GM23338 (cell line): ENCODE results near the gene GRAMD1B. TPM values are rescaled to one million over a fixed set of nuclear protein-coding genes. Genes with fewer than 3 reads are reported as not detected.

ENCODE experiments used
- ATAC-seq: fragments of 200-7000 bp; cut with Tn5 transposase; 3 replicates; pipeline ENCODE4 v1.9.1; 2020
- DNase-seq: peaks from one replicate; pipeline ENCODE4 v3.0.0-alpha.2; 2015; ENCODE audit warnings: low spot score
- H2AFZ ChIP-seq: fragments of 200-600 bp; sonication (generic); 2 replicates; pipeline ENCODE4 v1.8.0; 2016; ENCODE audit warnings: antibody characterized with exemption, mild to moderate bottlenecking, moderate library complexity
- H3F3A ChIP-seq: fragments of 200-600 bp; sonication (generic); replicated peaks from 2 replicates; pipeline ENCODE4 v1.8.0; 2017; ENCODE audit warnings: antibody characterized with exemption, mixed run types, low read depth
- H3K27ac ChIP-seq: fragments of 200-600 bp; sonication (generic); 2 replicates; pipeline ENCODE4 v1.6.1; 2016; ENCODE audit warnings: low read depth
- H3K27me3 ChIP-seq: fragments of 200-600 bp; sonication (generic); 2 replicates; pipeline ENCODE4 v1.8.0; 2016; ENCODE audit warnings: mild to moderate bottlenecking, mixed run types, moderate library complexity; ENCODE audit not compliant: insufficient read depth
- H3K36me3 ChIP-seq: fragments of 200-600 bp; sonication (generic); 2 replicates; pipeline ENCODE4 v1.8.0; 2016; ENCODE audit warnings: mild to moderate bottlenecking; ENCODE audit not compliant: insufficient read depth
- H3K4me1 ChIP-seq: fragments of 200-600 bp; sonication (generic); 2 replicates; pipeline ENCODE4 v1.8.0; 2016; ENCODE audit warnings: mild to moderate bottlenecking, moderate library complexity; ENCODE audit not compliant: insufficient read depth
- H3K4me2 ChIP-seq: fragments of 200-600 bp; sonication (generic); 2 replicates; pipeline ENCODE4 v1.7.1; 2017; ENCODE audit warnings: mixed run types
- H3K4me3 ChIP-seq: fragments of 200-600 bp; sonication (generic); 2 replicates; pipeline ENCODE4 v1.6.1; 2016; ENCODE audit warnings: mixed run types
- H3K79me2 ChIP-seq: fragments of 200-600 bp; sonication (generic); replicated peaks from 2 replicates; pipeline ENCODE4 v1.8.0; 2017; ENCODE audit warnings: mild to moderate bottlenecking; ENCODE audit not compliant: insufficient read depth
- H3K9me2 ChIP-seq: fragments of 200-600 bp; sonication (generic); 2 replicates; pipeline ENCODE4 v1.8.0; 2017; ENCODE audit not compliant: insufficient read depth
- H4K20me1 ChIP-seq: fragments of 200-600 bp; sonication (generic); replicated peaks from 2 replicates; pipeline ENCODE4 v1.8.0; 2017; ENCODE audit warnings: mild to moderate bottlenecking; ENCODE audit not compliant: insufficient read depth
- H3K27ac Mint-ChIP-seq: 2 replicates; pipeline ENCODE4 v1.8.0; 2020; ENCODE audit warnings: inconsistent platforms, mild to moderate bottlenecking, moderate library complexity, mixed read lengths
- H3K27me3 Mint-ChIP-seq: 3 replicates; pipeline ENCODE4 v1.8.0; 2022; ENCODE audit warnings: low read depth, mild to moderate bottlenecking, moderate library complexity, mixed read lengths, inconsistent platforms; ENCODE audit not compliant: insufficient read depth, poor library complexity
- H3K36me3 Mint-ChIP-seq: 3 replicates; pipeline ENCODE4 v1.8.0; 2021; ENCODE audit warnings: low read depth, mild to moderate bottlenecking, inconsistent platforms, moderate library complexity, mixed read lengths
- H3K4me1 Mint-ChIP-seq: 3 replicates; pipeline ENCODE4 v1.8.0; 2020; ENCODE audit warnings: mild to moderate bottlenecking, inconsistent platforms, mixed read lengths
- H3K4me3 Mint-ChIP-seq: 3 replicates; pipeline ENCODE4 v1.8.0; 2021; ENCODE audit warnings: moderate library complexity, mild to moderate bottlenecking, inconsistent platforms, mixed read lengths
- H3K9me3 Mint-ChIP-seq: 3 replicates; pipeline ENCODE4 v1.8.0; 2020; ENCODE audit warnings: moderate library complexity, mild to moderate bottlenecking, inconsistent platforms, mixed read lengths
- CREB1 ChIP-seq: fragments of 250-450 bp; sonication (Bioruptor Pico); IDR thresholded peaks from 2 replicates; pipeline ENCODE4 v1.5.0; 2020; ENCODE audit warnings: low read depth, mild to moderate bottlenecking, moderate library complexity
- EZH2 ChIP-seq: fragments of 200-600 bp; sonication (generic); IDR thresholded peaks from one replicate; pipeline ENCODE4 v1.8.0; 2017; ENCODE audit warnings: antibody characterized with exemption, mild to moderate bottlenecking, low read depth; ENCODE audit not compliant: unreplicated experiment
- EZH2phosphoT487 ChIP-seq: fragments of 200-600 bp; sonication (generic); IDR thresholded peaks from one replicate; pipeline ENCODE4 v1.8.1; 2018; ENCODE audit warnings: antibody characterized with exemption; ENCODE audit not compliant: unreplicated experiment
- JUNB ChIP-seq: IDR thresholded peaks from one replicate; pipeline ENCODE4 v1.6.1; 2016; ENCODE audit warnings: antibody characterized with exemption; ENCODE audit not compliant: unreplicated experiment
- NANOG ChIP-seq: IDR thresholded peaks from 2 replicates; pipeline ENCODE4 v1.6.1; 2016; ENCODE audit warnings: antibody characterized with exemption, borderline replicate concordance
- ZNF114 ChIP-seq: fragments of 250-450 bp; sonication (Bioruptor Pico); IDR thresholded peaks from 2 replicates; pipeline ENCODE4 v1.5.0; 2020; ENCODE audit warnings: mild to moderate bottlenecking, moderate library complexity
- ZNF331 ChIP-seq: fragments of 250-450 bp; sonication (Bioruptor Pico); IDR thresholded peaks from 2 replicates; pipeline ENCODE4 v1.5.0; 2020; ENCODE audit warnings: low read depth, mild to moderate bottlenecking, moderate library complexity
- microRNA-seq: library from miRNA; unstranded; fragments of <30 nt; microRNA quantifications from one replicate; pipeline ENCODE4, GENCODE V29; 2017
- polyA plus RNA-seq: library from polyadenylated mRNA; unstranded; fragments of >200 nt; fragmentation: Nextera tagmentation; extraction: Ambion mirVana; gene quantifications from 2 replicates; pipeline ENCODE4 v1.2.1, GENCODE V29; 2016
- small RNA-seq: library from RNA; depleted of rRNA; stranded (forward); fragments of <200 nt; gene quantifications from one replicate; pipeline ENCODE3, GENCODE V24; 2014; ENCODE audit warnings: low replicate concordance
- total RNA-seq: library from RNA; depleted of rRNA; stranded (reverse); fragments of >200 nt; shearing (Covaris generic); gene quantifications from 2 replicates; pipeline ENCODE4 v1.2.3, GENCODE V29; 2014; rRNA removed
- TF ChIP-seq, protein P1 (sequence below): fragments of 250-450 bp; sonication (Bioruptor Pico); IDR thresholded peaks from 2 replicates; pipeline ENCODE4 v1.5.0; 2020; ENCODE audit warnings: mild to moderate bottlenecking, moderate library complexity
- TF ChIP-seq, protein P2 (sequence below): IDR thresholded peaks from one replicate; pipeline ENCODE4 v1.6.1; 2018; ENCODE audit warnings: antibody characterized with exemption; ENCODE audit not compliant: unreplicated experiment

The GRAMD1B gene
- total and polyA plus RNA-seq, 2 experiments from 2014 or later, result 3.7 to 24.3 TPM

GRCh38 chr11:123674297-123674696, 244.2 kb downstream of the GRAMD1B start:
- Histone ChIP-seq H3K36me3 (no peaks in the 10 kb centered on the region), H3F3A (no peaks in the 10 kb centered on the region), H3K79me2 (no peaks in the 10 kb centered on the region), H3K9me2 (peaks cover 4% of the 10 kb centered on the region; the same call in 1 of the 2 replicates), H4K20me1 (no peaks in the 10 kb centered on the region), H2AFZ (no peak overlapping the region), H3K4me1 (no peaks in the 10 kb centered on the region), H3K4me3 (no peak overlapping the region), H3K27ac (no peak overlapping the region), H3K4me2 (no peak overlapping the region), H3K27me3 (no peaks in the 10 kb centered on the region)
- Mint-ChIP-seq H3K36me3 (no peaks in the 10 kb centered on the region), H3K9me3 (no peaks in the 10 kb centered on the region; the same call in 2 of the 3 replicates), H3K4me1 (peaks cover 8% of the 10 kb centered on the region; the same call in 2 of the 3 replicates), H3K27ac (no peak overlapping the region), H3K4me3 (no peak overlapping the region), H3K27me3 (peaks cover 2% of the 10 kb centered on the region)
- TF ChIP-seq NANOG (no peak), EZH2phosphoT487 (no peak), EZH2 (no peak), ZNF331 (CRISPR knock-in tag) (no peak), JUNB (no peak), ZNF114 (no peak), CREB1 (no peak)
- TF ChIP-seq, protein P1, sequence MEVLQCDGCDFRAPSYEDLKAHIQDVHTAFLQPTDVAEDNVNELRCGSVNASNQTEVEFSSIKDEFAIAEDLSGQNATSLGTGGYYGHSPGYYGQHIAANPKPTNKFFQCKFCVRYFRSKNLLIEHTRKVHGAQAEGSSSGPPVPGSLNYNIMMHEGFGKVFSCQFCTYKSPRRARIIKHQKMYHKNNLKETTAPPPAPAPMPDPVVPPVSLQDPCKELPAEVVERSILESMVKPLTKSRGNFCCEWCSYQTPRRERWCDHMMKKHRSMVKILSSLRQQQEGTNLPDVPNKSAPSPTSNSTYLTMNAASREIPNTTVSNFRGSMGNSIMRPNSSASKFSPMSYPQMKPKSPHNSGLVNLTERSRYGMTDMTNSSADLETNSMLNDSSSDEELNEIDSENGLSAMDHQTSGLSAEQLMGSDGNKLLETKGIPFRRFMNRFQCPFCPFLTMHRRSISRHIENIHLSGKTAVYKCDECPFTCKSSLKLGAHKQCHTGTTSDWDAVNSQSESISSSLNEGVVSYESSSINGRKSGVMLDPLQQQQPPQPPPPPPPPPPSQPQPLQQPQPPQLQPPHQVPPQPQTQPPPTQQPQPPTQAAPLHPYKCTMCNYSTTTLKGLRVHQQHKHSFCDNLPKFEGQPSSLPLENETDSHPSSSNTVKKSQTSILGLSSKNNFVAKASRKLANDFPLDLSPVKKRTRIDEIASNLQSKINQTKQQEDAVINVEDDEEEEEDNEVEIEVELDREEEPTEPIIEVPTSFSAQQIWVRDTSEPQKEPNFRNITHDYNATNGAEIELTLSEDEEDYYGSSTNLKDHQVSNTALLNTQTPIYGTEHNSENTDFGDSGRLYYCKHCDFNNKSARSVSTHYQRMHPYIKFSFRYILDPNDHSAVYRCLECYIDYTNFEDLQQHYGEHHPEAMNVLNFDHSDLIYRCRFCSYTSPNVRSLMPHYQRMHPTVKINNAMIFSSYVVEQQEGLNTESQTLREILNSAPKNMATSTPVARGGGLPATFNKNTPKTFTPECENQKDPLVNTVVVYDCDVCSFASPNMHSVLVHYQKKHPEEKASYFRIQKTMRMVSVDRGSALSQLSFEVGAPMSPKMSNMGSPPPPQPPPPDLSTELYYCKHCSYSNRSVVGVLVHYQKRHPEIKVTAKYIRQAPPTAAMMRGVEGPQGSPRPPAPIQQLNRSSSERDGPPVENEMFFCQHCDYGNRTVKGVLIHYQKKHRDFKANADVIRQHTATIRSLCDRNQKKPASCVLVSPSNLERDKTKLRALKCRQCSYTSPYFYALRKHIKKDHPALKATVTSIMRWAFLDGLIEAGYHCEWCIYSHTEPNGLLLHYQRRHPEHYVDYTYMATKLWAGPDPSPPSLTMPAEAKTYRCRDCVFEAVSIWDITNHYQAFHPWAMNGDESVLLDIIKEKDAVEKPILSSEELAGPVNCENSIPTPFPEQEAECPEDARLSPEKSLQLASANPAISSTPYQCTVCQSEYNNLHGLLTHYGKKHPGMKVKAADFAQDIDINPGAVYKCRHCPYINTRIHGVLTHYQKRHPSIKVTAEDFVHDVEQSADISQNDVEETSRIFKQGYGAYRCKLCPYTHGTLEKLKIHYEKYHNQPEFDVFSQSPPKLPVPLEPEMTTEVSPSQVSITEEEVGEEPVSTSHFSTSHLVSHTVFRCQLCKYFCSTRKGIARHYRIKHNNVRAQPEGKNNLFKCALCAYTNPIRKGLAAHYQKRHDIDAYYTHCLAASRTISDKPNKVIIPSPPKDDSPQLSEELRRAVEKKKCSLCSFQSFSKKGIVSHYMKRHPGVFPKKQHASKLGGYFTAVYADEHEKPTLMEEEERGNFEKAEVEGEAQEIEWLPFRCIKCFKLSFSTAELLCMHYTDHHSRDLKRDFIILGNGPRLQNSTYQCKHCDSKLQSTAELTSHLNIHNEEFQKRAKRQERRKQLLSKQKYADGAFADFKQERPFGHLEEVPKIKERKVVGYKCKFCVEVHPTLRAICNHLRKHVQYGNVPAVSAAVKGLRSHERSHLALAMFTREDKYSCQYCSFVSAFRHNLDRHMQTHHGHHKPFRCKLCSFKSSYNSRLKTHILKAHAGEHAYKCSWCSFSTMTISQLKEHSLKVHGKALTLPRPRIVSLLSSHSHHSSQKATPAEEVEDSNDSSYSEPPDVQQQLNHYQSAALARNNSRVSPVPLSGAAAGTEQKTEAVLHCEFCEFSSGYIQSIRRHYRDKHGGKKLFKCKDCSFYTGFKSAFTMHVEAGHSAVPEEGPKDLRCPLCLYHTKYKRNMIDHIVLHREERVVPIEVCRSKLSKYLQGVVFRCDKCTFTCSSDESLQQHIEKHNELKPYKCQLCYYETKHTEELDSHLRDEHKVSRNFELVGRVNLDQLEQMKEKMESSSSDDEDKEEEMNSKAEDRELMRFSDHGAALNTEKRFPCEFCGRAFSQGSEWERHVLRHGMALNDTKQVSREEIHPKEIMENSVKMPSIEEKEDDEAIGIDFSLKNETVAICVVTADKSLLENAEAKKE (CRISPR knock-in tag), result no peak
- TF ChIP-seq, protein P2, sequence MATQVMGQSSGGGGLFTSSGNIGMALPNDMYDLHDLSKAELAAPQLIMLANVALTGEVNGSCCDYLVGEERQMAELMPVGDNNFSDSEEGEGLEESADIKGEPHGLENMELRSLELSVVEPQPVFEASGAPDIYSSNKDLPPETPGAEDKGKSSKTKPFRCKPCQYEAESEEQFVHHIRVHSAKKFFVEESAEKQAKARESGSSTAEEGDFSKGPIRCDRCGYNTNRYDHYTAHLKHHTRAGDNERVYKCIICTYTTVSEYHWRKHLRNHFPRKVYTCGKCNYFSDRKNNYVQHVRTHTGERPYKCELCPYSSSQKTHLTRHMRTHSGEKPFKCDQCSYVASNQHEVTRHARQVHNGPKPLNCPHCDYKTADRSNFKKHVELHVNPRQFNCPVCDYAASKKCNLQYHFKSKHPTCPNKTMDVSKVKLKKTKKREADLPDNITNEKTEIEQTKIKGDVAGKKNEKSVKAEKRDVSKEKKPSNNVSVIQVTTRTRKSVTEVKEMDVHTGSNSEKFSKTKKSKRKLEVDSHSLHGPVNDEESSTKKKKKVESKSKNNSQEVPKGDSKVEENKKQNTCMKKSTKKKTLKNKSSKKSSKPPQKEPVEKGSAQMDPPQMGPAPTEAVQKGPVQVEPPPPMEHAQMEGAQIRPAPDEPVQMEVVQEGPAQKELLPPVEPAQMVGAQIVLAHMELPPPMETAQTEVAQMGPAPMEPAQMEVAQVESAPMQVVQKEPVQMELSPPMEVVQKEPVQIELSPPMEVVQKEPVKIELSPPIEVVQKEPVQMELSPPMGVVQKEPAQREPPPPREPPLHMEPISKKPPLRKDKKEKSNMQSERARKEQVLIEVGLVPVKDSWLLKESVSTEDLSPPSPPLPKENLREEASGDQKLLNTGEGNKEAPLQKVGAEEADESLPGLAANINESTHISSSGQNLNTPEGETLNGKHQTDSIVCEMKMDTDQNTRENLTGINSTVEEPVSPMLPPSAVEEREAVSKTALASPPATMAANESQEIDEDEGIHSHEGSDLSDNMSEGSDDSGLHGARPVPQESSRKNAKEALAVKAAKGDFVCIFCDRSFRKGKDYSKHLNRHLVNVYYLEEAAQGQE, result no peak
- DNase-seq (no peak), ATAC-seq (no peak)

Small RNA genes within 50 kb of the gene (microRNA-seq; reads per million reads assigned to microRNA genes)
- not detected for gene MIR4493

Small RNA genes within 50 kb of the gene (small RNA-seq; reads per million reads assigned to genes)
- not detected for gene MIR4493

Other genes starting within 250 kb of the GRAMD1B start
- gene CLMP, start 235.0 kb upstream of the GRAMD1B start, total RNA-seq, result 18.4 and 22.2 TPM in 2 replicates
- gene CLMP, start 235.0 kb upstream of the GRAMD1B start, polyA plus RNA-seq, result 7.1 and 8.4 TPM in 2 replicates
- 1.7 and 2.2 TPM in 2 replicates for gene SCN3B, start 224.4 kb downstream of the GRAMD1B start, total RNA-seq
- 0.56 and 0.74 TPM in 2 replicates for gene SCN3B, start 224.4 kb downstream of the GRAMD1B start, polyA plus RNA-seq